HUES64 (cell line): Measurements from ENCODE around the gene TMEM184A.
"Not testable (repeated sequence)": the region's sequence is repeated elsewhere in the genome, so short reads cannot be mapped to it uniquely, and the experiment has no call there.

Source experiments
- H3K27ac ChIP-seq: 2 replicates; pipeline ENCODE4 v1.7.0; 2013; ENCODE audit warnings: low read depth, low read length, inconsistent platforms
- H3K27me3 ChIP-seq: 2 replicates; pipeline ENCODE4 v1.6.1; 2013; ENCODE audit warnings: mild to moderate bottlenecking, low read length; ENCODE audit not compliant: insufficient read depth
- H3K36me3 ChIP-seq: 2 replicates; pipeline ENCODE4 v1.6.1; 2013; ENCODE audit warnings: mild to moderate bottlenecking, low read length; ENCODE audit not compliant: insufficient read depth
- H3K4me1 ChIP-seq: 2 replicates; pipeline ENCODE4 v1.6.1; 2013; ENCODE audit warnings: mild to moderate bottlenecking, low read length, moderate library complexity; ENCODE audit not compliant: insufficient read depth
- H3K4me3 ChIP-seq: 2 replicates; pipeline ENCODE4 v1.5.1; 2013; ENCODE audit warnings: mild to moderate bottlenecking, low read length, moderate library complexity
- H3K9ac ChIP-seq: 2 replicates; pipeline ENCODE4 v1.6.1; 2013; ENCODE audit warnings: mild to moderate bottlenecking, low read depth, low read length
- H3K9me3 ChIP-seq: 2 replicates; pipeline ENCODE4 v1.6.1; 2013; ENCODE audit warnings: low read depth, low read length; ENCODE audit not compliant: insufficient read depth
- WGBS: fragments of 150-250, 120-280 bp; methylation state at CpG from one replicate; pipeline ENCODE4 v1.1.7; 2013; ENCODE audit warnings: missing lambda C conversion rate; 5-methylcytosine and 5-hydroxymethylcytosine counted together

TMEM184A gene

GRCh38 chr7:1525409-1525808 lies 30.6 kb downstream of the TMEM184A start:
- no peaks in the 10 kb centered on the region for H3K36me3 ChIP-seq
- H3K9me3 ChIP-seq: no peaks in the 10 kb centered on the region
- H3K9ac ChIP-seq: no peak overlapping the region
- H3K4me1 ChIP-seq: peaks cover 4% of the 10 kb centered on the region; the same call in 1 of the 2 replicates
- no peak overlapping the region for H3K27ac ChIP-seq
- 91% methylated on average over 6 of the region's 6 CpGs for WGBS
- no peaks in the 10 kb centered on the region for H3K27me3 ChIP-seq
- no peak overlapping the region for H3K4me3 ChIP-seq

- peaks cover 4% of the 10 kb centered on the region; the same call in 1 of the 2 replicates for H3K4me1 ChIP-seq
- H3K27ac ChIP-seq: no peak overlapping the region
- no peaks in the 10 kb centered on the region for H3K27me3 ChIP-seq
- H3K4me3 ChIP-seq: no peak overlapping the region
- H3K9ac ChIP-seq: no peak overlapping the region
- no peaks in the 10 kb centered on the region for H3K36me3 ChIP-seq
- 88% methylated on average over 16 of the region's 17 CpGs for WGBS
- no peaks in the 10 kb centered on the region for H3K9me3 ChIP-seq
Measured at GRCh38 chr7:1523844-1524243, 32.2 kb downstream of the TMEM184A start.

GRCh38 chr7:1523208-1523607 lies 32.8 kb downstream of the TMEM184A start:
- no peak overlapping the region for H3K9ac ChIP-seq

GRCh38 chr7:1521456-1521855 lies 34.5 kb downstream of the TMEM184A start:
- WGBS: 89% methylated on average over 11 of the region's 11 CpGs
- Histone ChIP-seq H3K9ac (no peak overlapping the region), H3K27me3 (no peaks in the 10 kb centered on the region), H3K4me1 (peaks cover under 1% of the 10 kb centered on the region; the same call in 1 of the 2 replicates), H3K9me3 (no peaks in the 10 kb centered on the region), H3K36me3 (no peaks in the 10 kb centered on the region), H3K4me3 (no peak overlapping the region), H3K27ac (no peak overlapping the region)

More at GRCh38 chr7:1523208-1523607, 32.8 kb downstream of the TMEM184A start:
- WGBS: 47% methylated on average over 13 of the region's 13 CpGs
- H3K4me1 ChIP-seq: peaks cover 4% of the 10 kb centered on the region; the same call in 1 of the 2 replicates
- no peaks in the 10 kb centered on the region for H3K27me3 ChIP-seq
- no peak overlapping the region for H3K4me3 ChIP-seq
- no peak overlapping the region for H3K27ac ChIP-seq
- no peaks in the 10 kb centered on the region for H3K36me3 ChIP-seq
- no peaks in the 10 kb centered on the region for H3K9me3 ChIP-seq

- no peak overlapping the region for H3K27ac ChIP-seq
Measured at GRCh38 chr7:1520539-1521234, 35.3 kb downstream of the TMEM184A start.

GRCh38 chr7:1519322-1519922 lies 36.6 kb downstream of the TMEM184A start:
- not testable (repeated sequence) for H3K9ac ChIP-seq, H3K9me3 ChIP-seq, H3K27me3 ChIP-seq, H3K36me3 ChIP-seq, H3K27ac ChIP-seq, H3K4me1 ChIP-seq, H3K4me3 ChIP-seq
- 91% methylated on average over 12 of the region's 12 CpGs for whole genome bisulfite sequencing

More at GRCh38 chr7:1520539-1521234, 35.3 kb downstream of the TMEM184A start:
- Histone ChIP-seq H3K36me3 (no peaks in the 10 kb centered on the region), H3K4me3 (no peak overlapping the region), H3K27me3 (no peaks in the 10 kb centered on the region), H3K9ac (no peak overlapping the region), H3K9me3 (no peaks in the 10 kb centered on the region), H3K4me1 (no peaks in the 10 kb centered on the region)
- 81% methylated on average over 27 of the region's 27 CpGs for WGBS

GRCh38 chr7:1516586-1517251 lies 39.3 kb downstream of the TMEM184A start:
- H3K9ac ChIP-seq: no peak overlapping the region

GRCh38 chr7:1515509-1515967 lies 40.5 kb downstream of the TMEM184A start:
- not testable (repeated sequence) for H3K4me1 ChIP-seq, H3K4me3 ChIP-seq, H3K9ac ChIP-seq

More at GRCh38 chr7:1516586-1517251, 39.3 kb downstream of the TMEM184A start:
- H3K4me3 ChIP-seq: no peak overlapping the region
- no peaks in the 10 kb centered on the region for H3K27me3 ChIP-seq
- no peaks in the 10 kb centered on the region for H3K36me3 ChIP-seq
- H3K9me3 ChIP-seq: no peaks in the 10 kb centered on the region
- WGBS: 92% methylated on average over 18 of the region's 18 CpGs
- no peaks in the 10 kb centered on the region for H3K4me1 ChIP-seq
- H3K27ac ChIP-seq: no peak overlapping the region

GRCh38 chr7:1514995-1515401 lies 41.0 kb downstream of the TMEM184A start:
- no peak overlapping the region for H3K9ac ChIP-seq
- H3K4me1 ChIP-seq: no peaks in the 10 kb centered on the region
- H3K9me3 ChIP-seq: no peaks in the 10 kb centered on the region
- no peaks in the 10 kb centered on the region for H3K27me3 ChIP-seq
- H3K4me3 ChIP-seq: no peak overlapping the region
- no peaks in the 10 kb centered on the region for H3K36me3 ChIP-seq
- no peak overlapping the region for H3K27ac ChIP-seq
- 89% methylated on average over 4 of the region's 4 CpGs for WGBS

More at GRCh38 chr7:1515509-1515967, 40.5 kb downstream of the TMEM184A start:
- H3K27me3 ChIP-seq, H3K9me3 ChIP-seq, H3K27ac ChIP-seq, H3K36me3 ChIP-seq: not testable (repeated sequence)
- 93% methylated on average over 17 of the region's 17 CpGs for WGBS

- no peaks in the 10 kb centered on the region for H3K27me3 ChIP-seq
- no peak overlapping the region for H3K9ac ChIP-seq
- no peaks in the 10 kb centered on the region for H3K36me3 ChIP-seq
- no peak overlapping the region for H3K27ac ChIP-seq
- H3K9me3 ChIP-seq: no peaks in the 10 kb centered on the region
- WGBS: 93% methylated on average over 12 of the region's 12 CpGs
- H3K4me3 ChIP-seq: no peak overlapping the region
- no peaks in the 10 kb centered on the region for H3K4me1 ChIP-seq
Measured at GRCh38 chr7:1514407-1514806, 41.6 kb downstream of the TMEM184A start.

- Histone ChIP-seq H3K27me3 (no peaks in the 10 kb centered on the region), H3K27ac (no peak overlapping the region), H3K36me3 (no peaks in the 10 kb centered on the region), H3K4me1 (no peaks in the 10 kb centered on the region), H3K9ac (no peak overlapping the region), H3K4me3 (no peak overlapping the region), H3K9me3 (no peaks in the 10 kb centered on the region)
- WGBS: 86% methylated on average over 20 of the region's 20 CpGs
Measured at GRCh38 chr7:1513657-1514095, 42.3 kb downstream of the TMEM184A start.
